Fibroblast of villous mesenchyme (primary cell): ENCODE data around the gene ASB12. TPM values are rescaled to one million over a fixed set of nuclear protein-coding genes. Genes with fewer than 3 reads are reported as not detected.

Experiments used
- DNase-seq: peaks from one replicate; pipeline ENCODE4 v3.0.0-alpha.2; 2010; ENCODE audit warnings: low read depth
- H3K4me3 ChIP-seq: 2 replicates; pipeline ENCODE4 v1.5.1; 2011; ENCODE audit warnings: low read depth, mild to moderate bottlenecking, low read length
- CTCF ChIP-seq: IDR thresholded peaks from 2 replicates; pipeline ENCODE4 v1.5.1; 2012; ENCODE audit warnings: low read depth, mild to moderate bottlenecking, low read length; ENCODE audit not compliant: insufficient read depth
- small RNA-seq: library from RNA; depleted of rRNA; stranded (forward); fragments of <200 nt; gene quantifications from one replicate; pipeline ENCODE3, GENCODE V24; 2012
- total RNA-seq: library from RNA; depleted of rRNA; stranded (reverse); fragments of >200 nt; gene quantifications from 2 replicates; pipeline ENCODE4 v1.2.3, GENCODE V29; 2012

ASB12 gene
- total RNA-seq, 1 donor: not detected

GRCh38 chrX:64186974-64187761 lies 43.2 kb downstream of the ASB12 start:
- no peak for DNase-seq
- TF ChIP-seq CTCF: no peak
- H3K4me3 ChIP-seq: no peak overlapping the region

GRCh38 chrX:64184396-64184795 lies 46.0 kb downstream of the ASB12 start:
- no peak for DNase-seq
- TF ChIP-seq CTCF: no peak
- no peak overlapping the region for H3K4me3 ChIP-seq

- TF ChIP-seq CTCF: no peak
- H3K4me3 ChIP-seq: no peak overlapping the region
- no peak for DNase-seq
Observed at GRCh38 chrX:64182208-64182607, 48.2 kb downstream of the ASB12 start.

GRCh38 chrX:64176876-64177275 lies 53.5 kb downstream of the ASB12 start:
- no peak for TF ChIP-seq CTCF
- no peak overlapping the region for H3K4me3 ChIP-seq
- DNase-seq: no peak

Small RNA genes within 50 kb of the gene (small RNA-seq; reads per million reads assigned to genes)
- gene RN7SL799P: not detected

Other genes with a start within 250 kb of the ASB12 start
- gene AMER1, start 24.9 kb downstream of the ASB12 start, total RNA-seq: 1.7 and 1.9 TPM in 2 replicates
- under 0.01 and 0.43 TPM in 2 replicates for gene MTMR8, start 164.8 kb upstream of the ASB12 start, total RNA-seq